Astrocyte (in vitro differentiated cells and primary cell): ENCODE results near the gene ZMYND8. TPM values are rescaled to one million over a fixed set of nuclear protein-coding genes. Genes with fewer than 3 reads are reported as not detected.
"Not testable (repeated sequence)": the region's sequence is repeated elsewhere in the genome, so short reads cannot be mapped to it uniquely, and the experiment has no call there.

Source experiments
- DNase-seq: peaks from one replicate; pipeline ENCODE4 v3.0.0-alpha.2; 2010; ENCODE audit warnings: low read depth
- FAIRE-seq: peaks from 2 replicates; lab custom pipeline; 2011; peaks lifted over from hg19 to GRCh38; lab: Jason Lieb, UNC
- H2AFZ ChIP-seq: 2 replicates; pipeline ENCODE4 v1.6.0; 2012; ENCODE audit warnings: low read depth, low read length, inconsistent platforms
- H3K27ac ChIP-seq: 2 replicates; pipeline ENCODE4 v1.5.1; 2011; ENCODE audit warnings: low read depth, low read length, inconsistent platforms
- H3K27me3 ChIP-seq: 2 replicates; pipeline ENCODE4 v1.6.0; 2011; ENCODE audit warnings: low read length, inconsistent platforms; ENCODE audit not compliant: insufficient read depth
- H3K36me3 ChIP-seq: 2 replicates; pipeline ENCODE4 v1.5.1; 2011; ENCODE audit warnings: low read length, inconsistent platforms; ENCODE audit not compliant: insufficient read depth
- H3K4me1 ChIP-seq: 2 replicates; pipeline ENCODE4 v1.5.1; 2011; ENCODE audit warnings: low read length, inconsistent platforms; ENCODE audit not compliant: insufficient read depth
- H3K4me2 ChIP-seq: 2 replicates; pipeline ENCODE4 v1.6.0; 2012; ENCODE audit warnings: low read length, inconsistent platforms
- H3K4me3 ChIP-seq: 2 replicates; pipeline ENCODE4 v1.5.1; 2011; ENCODE audit warnings: low read depth, mild to moderate bottlenecking, low read length, inconsistent platforms; ENCODE audit not compliant: insufficient read depth
- H3K79me2 ChIP-seq: 2 replicates; pipeline ENCODE4 v1.6.0; 2012; ENCODE audit warnings: mild to moderate bottlenecking, low read length, inconsistent platforms; ENCODE audit not compliant: insufficient read depth
- H3K9ac ChIP-seq: 2 replicates; pipeline ENCODE4 v1.6.0; 2012; ENCODE audit warnings: mild to moderate bottlenecking, low read length, inconsistent platforms
- H3K9me3 ChIP-seq: 2 replicates; pipeline ENCODE4 v1.5.1; 2012; ENCODE audit warnings: low read depth, mild to moderate bottlenecking, low read length, inconsistent platforms; ENCODE audit not compliant: insufficient read depth
- H4K20me1 ChIP-seq: 2 replicates; pipeline ENCODE4 v1.6.0; 2012; ENCODE audit warnings: low read length, inconsistent platforms; ENCODE audit not compliant: insufficient read depth
- H3K27ac Mint-ChIP-seq: one replicate; pipeline ENCODE4 v1.8.0; 2021; ENCODE audit warnings: mild to moderate bottlenecking, mixed read lengths; ENCODE audit not compliant: unreplicated experiment
- H3K27me3 Mint-ChIP-seq: one replicate; pipeline ENCODE4 v1.8.0; 2021; ENCODE audit warnings: low read depth, mixed read lengths; ENCODE audit not compliant: unreplicated experiment
- H3K36me3 Mint-ChIP-seq: one replicate; pipeline ENCODE4 v1.8.0; 2021; ENCODE audit warnings: low read depth, mixed read lengths; ENCODE audit not compliant: unreplicated experiment
- H3K4me1 Mint-ChIP-seq: one replicate; pipeline ENCODE4 v1.8.0; 2021; ENCODE audit warnings: low read depth, mixed read lengths; ENCODE audit not compliant: unreplicated experiment
- H3K4me3 Mint-ChIP-seq: one replicate; pipeline ENCODE4 v1.8.0; 2021; ENCODE audit warnings: mild to moderate bottlenecking, moderate library complexity, mixed read lengths; ENCODE audit not compliant: unreplicated experiment
- H3K9me3 Mint-ChIP-seq: one replicate; pipeline ENCODE4 v1.8.0; 2021; ENCODE audit warnings: mild to moderate bottlenecking, mixed read lengths; ENCODE audit not compliant: unreplicated experiment
- CTCF ChIP-seq: IDR thresholded peaks from 2 replicates; pipeline ENCODE4 v1.5.1; 2011; ENCODE audit warnings: low read depth, mild to moderate bottlenecking, inconsistent platforms, low read length, moderate library complexity; ENCODE audit not compliant: insufficient read depth
- EZH2 ChIP-seq: IDR thresholded peaks from 2 replicates; pipeline ENCODE4 v1.6.1; 2012; ENCODE audit warnings: mild to moderate bottlenecking, low read length, inconsistent platforms; ENCODE audit not compliant: insufficient read depth
- total RNA-seq: library from RNA; stranded (reverse); gene quantifications from 2 replicates; pipeline ENCODE4 v1.2.1, GENCODE V29; 2021

ZMYND8 gene
- total RNA-seq, 1 donor from 2014 or later, result 45.8 TPM

DNA sequence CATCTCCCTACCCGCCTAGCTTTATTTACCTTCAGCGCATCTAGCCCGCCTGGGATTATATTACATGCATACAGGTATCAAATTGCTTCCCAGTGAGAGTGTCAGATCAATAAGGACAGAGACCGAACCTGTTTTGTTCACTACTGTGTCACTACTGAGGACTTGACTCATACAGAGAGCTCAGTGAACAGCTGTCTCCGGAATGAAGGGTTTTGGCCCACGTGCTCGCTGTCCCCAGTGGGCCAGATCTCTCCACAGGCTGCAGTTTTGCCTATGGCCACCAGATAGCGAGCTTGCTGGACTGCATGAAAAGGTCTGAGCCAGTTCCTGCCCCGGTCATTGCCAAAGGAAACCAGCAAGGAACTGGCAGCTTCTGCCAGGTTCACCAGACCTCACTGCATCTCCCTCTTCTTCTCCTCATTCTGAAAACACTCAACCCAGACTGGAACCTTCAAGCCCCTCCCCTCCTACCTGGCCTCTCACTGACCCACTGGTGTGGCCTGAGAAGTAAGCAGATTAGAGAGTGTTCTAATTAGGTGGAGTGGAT lies 150.8 kb downstream of the ZMYND8 start:
- Histone ChIP-seq H3K4me2 (no peak overlapping the region), H3K4me1 (peaks cover 6% of the 10 kb centered on the region), H4K20me1 (no peaks in the 10 kb centered on the region), H3K27ac (peak overlapping the region; percentile 28), H3K79me2 (no peaks in the 10 kb centered on the region), H2AFZ (no peak overlapping the region), H3K36me3 (peaks cover 13% of the 10 kb centered on the region), H3K4me3 (no peak overlapping the region), H3K9me3 (peaks cover 2% of the 10 kb centered on the region), H3K27me3 (no peaks in the 10 kb centered on the region), H3K9ac (no peak overlapping the region)
- Mint-ChIP-seq H3K4me3 (no peak overlapping the region), H3K9me3 (peaks cover 1% of the 10 kb centered on the region), H3K27ac (peak overlapping the region; percentile 44), H3K36me3 (peaks cover 6% of the 10 kb centered on the region), H3K4me1 (peaks cover 12% of the 10 kb centered on the region), H3K27me3 (no peaks in the 10 kb centered on the region)
- FAIRE-seq, result no peak
- peak; percentile 68 for DNase-seq
- peak; percentile 98 for TF ChIP-seq CTCF
- TF ChIP-seq EZH2, result no peak

DNA sequence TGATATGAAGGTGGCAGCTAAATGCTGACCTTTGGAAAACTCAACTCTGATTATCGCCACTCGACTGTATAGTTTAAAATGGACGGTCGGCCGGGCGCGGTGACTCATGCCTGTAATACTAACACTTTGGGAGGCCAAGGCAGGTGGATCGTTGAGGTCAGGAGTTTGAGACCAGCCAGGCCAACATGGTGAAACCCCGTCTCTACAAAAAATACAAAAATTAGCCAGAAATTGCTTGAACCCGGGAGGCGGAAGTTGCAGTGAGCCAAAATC lies 151.7 kb downstream of the ZMYND8 start:
- FAIRE-seq, H3K27me3 Mint-ChIP-seq, H3K9ac ChIP-seq, H3K4me3 Mint-ChIP-seq, H2AFZ ChIP-seq, H3K36me3 ChIP-seq, DNase-seq, H3K4me3 ChIP-seq, H3K27ac ChIP-seq, H3K36me3 Mint-ChIP-seq, H3K4me2 ChIP-seq, H3K4me1 ChIP-seq, H3K27me3 ChIP-seq, H3K9me3 Mint-ChIP-seq, H3K27ac Mint-ChIP-seq, H3K79me2 ChIP-seq, H4K20me1 ChIP-seq, H3K9me3 ChIP-seq: not testable (repeated sequence)
- H3K4me1 Mint-ChIP-seq, result peaks cover 12% of the 10 kb centered on the region

- peaks cover 12% of the 10 kb centered on the region for H3K4me1 Mint-ChIP-seq
- no peak for FAIRE-seq
- peaks cover 1% of the 10 kb centered on the region for H3K9me3 Mint-ChIP-seq
- no peak overlapping the region for H3K4me3 ChIP-seq
- H3K27ac ChIP-seq, result no peak overlapping the region
- no peak overlapping the region for H3K4me2 ChIP-seq
- peaks cover 2% of the 10 kb centered on the region for H3K9me3 ChIP-seq
- no peak overlapping the region for H2AFZ ChIP-seq
- no peaks in the 10 kb centered on the region for H3K27me3 Mint-ChIP-seq
- no peak overlapping the region for H3K9ac ChIP-seq
- no peak overlapping the region for H3K4me3 Mint-ChIP-seq
- peak; percentile 60 for DNase-seq
- no peaks in the 10 kb centered on the region for H3K79me2 ChIP-seq
- peaks cover 6% of the 10 kb centered on the region for H3K4me1 ChIP-seq
- peaks cover 4% of the 10 kb centered on the region for H3K36me3 ChIP-seq
- H3K27me3 ChIP-seq, result no peaks in the 10 kb centered on the region
- H3K36me3 Mint-ChIP-seq, result peaks cover 6% of the 10 kb centered on the region
- peak overlapping the region; percentile 66 for H3K27ac Mint-ChIP-seq
- TF ChIP-seq CTCF (no peak), EZH2 (no peak)
- H4K20me1 ChIP-seq, result no peaks in the 10 kb centered on the region
These were observed 152.3 kb downstream of the ZMYND8 start for GRCh38 chr20:47204008-47204849.
